ENCODE data around the gene GDF10.

The GDF10 gene

GRCh38 chr10:47359626-47360418 lies 59.8 kb downstream of the GDF10 start:
- TF ChIP-seq GABPA (IDR thresholded peaks at IDR 0.05; ENCODE audit: low read depth), result no peak
- no peak for TF ChIP-seq SPI1 (IDR thresholded peaks at IDR 0.05; ENCODE audit: borderline replicate concordance, low read depth)
- no peak for TF ChIP-seq CTCF (IDR thresholded peaks at IDR 0.05; ENCODE audit: insufficient read depth, low read length)
- no peak for TF ChIP-seq REST (IDR thresholded peaks at IDR 0.05; ENCODE audit: insufficient replicate concordance, low read depth)
- no peak for TF ChIP-seq POLR2AphosphoS5 (IDR thresholded peaks at IDR 0.05; ENCODE audit: low read depth)
- no peak overlapping the region for H3K4me3 ChIP-seq (replicated peaks; ENCODE audit: insufficient read depth, low read length)
- no peak for DNase-seq (ENCODE audit: low read depth in 1 of 2, low spot score in 1 of 2)

GRCh38 chr10:47360419-47361040 lies 60.5 kb downstream of the GDF10 start:
- no peaks in the 10 kb centered on the region for H3K27me3 ChIP-seq (ENCODE audit: insufficient read depth, poor library complexity, severe bottlenecking)
- DNase-seq (ENCODE audit: low read depth in 1 of 2, low spot score in 1 of 2), result peak in 1 of 2 experiments; percentile 16
- H3K27ac ChIP-seq (replicated peaks), result no peak overlapping the region
- TF ChIP-seq SPI1 (IDR thresholded peaks at IDR 0.05; ENCODE audit: borderline replicate concordance, low read depth) (no peak), GABPA (IDR thresholded peaks at IDR 0.05; ENCODE audit: low read depth) (no peak), CTCF (IDR thresholded peaks at IDR 0.05; ENCODE audit: insufficient read depth, low read length) (no peak), REST (IDR thresholded peaks at IDR 0.05; ENCODE audit: insufficient replicate concordance, low read depth) (no peak), POLR2AphosphoS5 (IDR thresholded peaks at IDR 0.05; ENCODE audit: low read depth) (no peak)
- H3K4me3 ChIP-seq (replicated peaks; ENCODE audit: insufficient read depth, low read length), result no peak overlapping the region

More at GRCh38 chr10:47359626-47360418, 59.8 kb downstream of the GDF10 start:
- Histone ChIP-seq H3K27me3 (ENCODE audit: insufficient read depth, poor library complexity, severe bottlenecking) (no peaks in the 10 kb centered on the region), H3K27ac (replicated peaks) (no peak overlapping the region)

- peak in 1 of 2 experiments; percentile 23 for DNase-seq (ENCODE audit: low read depth in 1 of 2, low spot score in 1 of 2)
- Histone ChIP-seq H3K27me3 (ENCODE audit: insufficient read depth, poor library complexity, severe bottlenecking) (no peaks in the 10 kb centered on the region), H3K27ac (replicated peaks) (no peak overlapping the region), H3K4me3 (replicated peaks; ENCODE audit: insufficient read depth, low read length) (no peak overlapping the region)
- TF ChIP-seq REST (IDR thresholded peaks at IDR 0.05; ENCODE audit: insufficient replicate concordance, low read depth) (no peak), CTCF (IDR thresholded peaks at IDR 0.05; ENCODE audit: insufficient read depth, low read length) (peak; percentile 51), SPI1 (IDR thresholded peaks at IDR 0.05; ENCODE audit: borderline replicate concordance, low read depth) (peak; percentile 64; the same call in 1 of the 2 replicates), GABPA (IDR thresholded peaks at IDR 0.05; ENCODE audit: low read depth) (no peak), POLR2AphosphoS5 (IDR thresholded peaks at IDR 0.05; ENCODE audit: low read depth) (no peak)
These were observed 61.3 kb downstream of the GDF10 start for GRCh38 chr10:47361293-47361692.

Measured in HL-60 (cell line).